K562 (cell line): Measurements from ENCODE around the gene LRMDA. TPM values are rescaled to one million over a fixed set of nuclear protein-coding genes. Genes with fewer than 3 reads are reported as not detected.

Source experiments
- ATAC-seq: fragments of 200-7000 bp; cut with Tn5 transposase; 3 replicates; pipeline ENCODE4 v1.9.1; 2020; ENCODE audit warnings: moderate library complexity
- BruUV-seq: library from RNA; stranded (reverse); fragments of 400-500 nt; replicated peaks from 2 replicates; lab custom pipeline; 2021; lab: Mats Ljungman, UMichigan
- CTCF ChIA-PET: fragments of 300-600 bp; formaldehyde crosslinking; extraction: SDS; loops from one replicate; lab custom pipeline; 2021; ENCODE audit warnings: low intra/inter-chr PET ratio; lab: Yijun Ruan, JAX
- POLR2A ChIA-PET: fragments of 300-600, 350-650 bp; sonication (Branson Sonifier 250); formaldehyde crosslinking; extraction: SDS; loops from one replicate; lab custom pipeline; 2021; ENCODE audit warnings: antibody characterized with exemption, inconsistent platforms; lab: Yijun Ruan, JAX
- DNase-seq, 4 experiments: peaks; one replicate each; pipeline versions ENCODE4 v3.0.0 to v3.0.0-alpha.2; 2011 to 2018; ENCODE audit warnings: low spot score in 3 of 4, mixed read lengths in 3 of 4; ENCODE audit errors: extremely low read depth in 1 of 4
- FAIRE-seq: peaks from 2 replicates; lab custom pipeline; 2011; peaks lifted over from hg19 to GRCh38; lab: Jason Lieb, UNC
- H2AFZ ChIP-seq: 2 replicates; pipeline ENCODE4 v1.6.0; 2011; ENCODE audit warnings: low read depth, low read length, control low read depth, inconsistent platforms
- H3K27ac ChIP-seq: fragments of 200-600 bp; 3 replicates; pipeline ENCODE4 v1.8.0; 2011; ENCODE audit warnings: low read depth, mild to moderate bottlenecking, control low read depth, inconsistent platforms, low read length, moderate library complexity, mixed read lengths; ENCODE audit errors: extremely low read depth
- H3K27me3 ChIP-seq, 2 experiments: fragments of 300-600 bp in 1 of 2; 2 replicates in 1 of 2; 3 replicates in 1 of 2; pipeline versions ENCODE4 v1.6.0 to v1.8.0; 2011; ENCODE audit warnings: inconsistent platforms in 2 of 2, low read length in 2 of 2, mild to moderate bottlenecking in 1 of 2, mixed read lengths in 1 of 2, moderate library complexity in 1 of 2; ENCODE audit not compliant: control insufficient read depth in 2 of 2, insufficient read depth in 2 of 2
- H3K36me3 ChIP-seq: fragments of 300-600 bp; 3 replicates; pipeline ENCODE4 v1.8.0; 2011; ENCODE audit warnings: mild to moderate bottlenecking, low read length, inconsistent platforms; ENCODE audit not compliant: control insufficient read depth, insufficient read depth
- H3K4me1 ChIP-seq, 2 experiments: fragments of 200-600 bp in 1 of 2; replicated peaks in 1 of 2; 2 replicates in 1 of 2; 3 replicates in 1 of 2; pipeline versions ENCODE4 v1.5.1 to v1.8.0; 2011; ENCODE audit warnings: inconsistent platforms in 2 of 2, low read length in 2 of 2, mild to moderate bottlenecking in 1 of 2, mixed read lengths in 1 of 2, moderate library complexity in 1 of 2; ENCODE audit not compliant: control insufficient read depth in 2 of 2, insufficient read depth in 2 of 2
- H3K4me2 ChIP-seq: 2 replicates; pipeline ENCODE4 v1.6.1; 2011; ENCODE audit warnings: low read length, control low read depth, inconsistent platforms, mixed read lengths; ENCODE audit not compliant: insufficient read depth
- H3K4me3 ChIP-seq: fragments of 200-600 bp; sonication (generic), shearing (Covaris generic); 2 replicates; pipeline ENCODE4 v1.5.1; 2016; ENCODE audit warnings: control low read depth, inconsistent platforms
- H3K79me2 ChIP-seq: fragments of 200-600 bp; 3 replicates; pipeline ENCODE4 v1.8.0; 2011; ENCODE audit warnings: low read length, inconsistent platforms; ENCODE audit not compliant: control insufficient read depth, insufficient read depth
- H3K9ac ChIP-seq, 2 experiments: 2 replicates each; pipeline versions ENCODE4 v1.6.0 to v1.6.1; 2011; ENCODE audit warnings: low read depth in 2 of 2, low read length in 2 of 2, control low read depth in 1 of 2, inconsistent platforms in 1 of 2, mild to moderate bottlenecking in 1 of 2, mixed read lengths in 1 of 2; ENCODE audit not compliant: insufficient read depth in 1 of 2
- H3K9me1 ChIP-seq: one replicate; pipeline ENCODE4 v1.6.0; 2011; ENCODE audit warnings: inconsistent platforms, mild to moderate bottlenecking, low read length, moderate library complexity; ENCODE audit not compliant: control insufficient read depth, insufficient read depth
- H3K9me3 ChIP-seq: replicated peaks from 2 replicates; pipeline ENCODE4 v1.5.1; 2011; ENCODE audit warnings: low read depth, low read length, inconsistent platforms; ENCODE audit not compliant: control insufficient read depth, insufficient read depth
- H4K20me1 ChIP-seq: replicated peaks from 2 replicates; pipeline ENCODE4 v1.6.1; 2011; ENCODE audit warnings: low read length, inconsistent platforms, mixed read lengths; ENCODE audit not compliant: control insufficient read depth, insufficient read depth
- BCLAF1 ChIP-seq, 2 experiments: fragments of 450-650 bp in 1 of 2; IDR thresholded peaks; 2 replicates each; pipeline ENCODE4 v1.6.1; 2011 to 2017; ENCODE audit warnings: low read depth in 2 of 2, antibody characterized with exemption in 1 of 2, borderline replicate concordance in 1 of 2, low read length in 1 of 2, mild to moderate bottlenecking in 1 of 2, mixed read lengths in 1 of 2; ENCODE audit not compliant: control insufficient read depth in 1 of 2
- BRF1 ChIP-seq: IDR thresholded peaks from 3 replicates; pipeline ENCODE4 v1.6.1; 2011; ENCODE audit warnings: borderline replicate concordance, mild to moderate bottlenecking; ENCODE audit not compliant: insufficient read length; ENCODE audit errors: extremely low read depth
- GTF2B ChIP-seq: IDR thresholded peaks from 2 replicates; pipeline ENCODE4 v1.6.1; 2011; ENCODE audit not compliant: insufficient read length; ENCODE audit errors: extremely low read depth
- MBD1 ChIP-seq: fragments of 250-450 bp; sonication (Bioruptor Pico); IDR thresholded peaks from 2 replicates; pipeline ENCODE4 v1.8.0; 2022; ENCODE audit warnings: inconsistent platforms
- MIER1 ChIP-seq: fragments of 450-650 bp; IDR thresholded peaks from 2 replicates; pipeline ENCODE4 v1.6.1; 2016; ENCODE audit warnings: antibody characterized with exemption, mild to moderate bottlenecking, low read depth
- MYNN ChIP-seq, 2 experiments: sonication (generic); formaldehyde crosslinking in 1 of 2; IDR thresholded peaks; 2 replicates each; pipeline versions ENCODE4 v1.5.0 to v1.6.1; 2016 to 2020; ENCODE audit warnings: antibody characterized with exemption in 1 of 2, missing genetic modification reagents in 1 of 2
- SRSF1 ChIP-seq: fragments of 200-400 bp; formaldehyde crosslinking; IDR thresholded peaks from 2 replicates; pipeline ENCODE4 v1.6.1; 2017; ENCODE audit warnings: mild to moderate bottlenecking, low read depth, low read length, moderate library complexity
- STAT5A ChIP-seq: IDR thresholded peaks from 2 replicates; pipeline ENCODE4 v1.6.1; 2012; ENCODE audit warnings: low read length, inconsistent platforms, borderline replicate concordance
- WGBS: fragments of 100-300 bp; shearing (Covaris generic); methylation state at CpG from one replicate; pipeline ENCODE4 v1.1.6; 2016; ENCODE audit warnings: low coverage, mixed read lengths; ENCODE audit not compliant: insufficient coverage; ENCODE audit errors: missing lambda C conversion rate; 5-methylcytosine and 5-hydroxymethylcytosine counted together
- in situ Hi-C: fragments of 300-500 bp; cut with MboI; formaldehyde crosslinking; loops from 4 replicates; pipeline ENCODE4 v1.15.0; 2018; ENCODE audit warnings: inconsistent platforms, mixed read lengths
- intact Hi-C: fragments of 100-400 bp; cut with micrococcal nuclease; formaldehyde crosslinking; loops from 2 replicates; pipeline ENCODE4 v1.14.2; 2022
- polyA plus RNA-seq, 8 experiments: library from polyadenylated mRNA; depleted of rRNA in 4 of 8; stranded (reverse) in 5 of 8; unstranded in 3 of 8; fragments of >200 nt; fragmentation: Nextera tagmentation in 2 of 8; fragmentation: Illumina TruSeq in 1 of 8; extraction: Ambion mirVana in 2 of 8; extraction: Trizol in 1 of 8; gene quantifications; 2 replicates each; pipeline versions ENCODE4 v1.2.1 to v1.2.3, GENCODE V29; 2011 to 2014; ENCODE audit warnings: inconsistent platforms in 1 of 8, missing spikeins in 1 of 8
- total RNA-seq, 7 experiments: library from RNA; depleted of rRNA in 6 of 7; stranded (reverse); fragments of >200 nt in 6 of 7; fragmentation: Illumina TruSeq in 2 of 7; extraction: Trizol in 2 of 7; gene quantifications; 2 replicates each; pipeline versions ENCODE4 v1.2.1 to v1.2.3, GENCODE V29; 2011 to 2021; ENCODE audit warnings: low replicate concordance in 1 of 7

Gene LRMDA
- total and polyA plus RNA-seq, 9 of the 15 experiments (the other 6 are each of a cell fraction or from before 2014, with no cell fraction given), result 0.25 TPM; not detected in 8

GRCh38 chr10:75827587-75828021 lies 396.2 kb downstream of the LRMDA start:
- no peak for ATAC-seq
- Histone ChIP-seq H4K20me1 (no peaks in the 10 kb centered on the region), H2AFZ (no peak overlapping the region), H3K27ac (no peak overlapping the region), H3K79me2 (no peaks in the 10 kb centered on the region), H3K4me3 (no peak overlapping the region), H3K27me3 (no peaks in the 10 kb centered on the region), H3K4me2 (no peak overlapping the region), H3K4me1 (no peaks in the 10 kb centered on the region), H3K9me3 (no peaks in the 10 kb centered on the region), H3K9me1 (no peaks in the 10 kb centered on the region), H3K9ac (no peak overlapping the region), H3K36me3 (no peaks in the 10 kb centered on the region)
- in situ Hi-C loops, result no loop called here
- ChIA-PET CTCF (no interaction called here), POLR2A (no interaction called here)
- FAIRE-seq, result no peak
- no TSS peak for BruUV-seq
- intact Hi-C loops, result no loop called here
- DNase-seq, result no peak
- no peak for TF ChIP-seq GTF2B
- TF ChIP-seq MBD1 (CRISPR knock-in tag), result no peak
- no peak for TF ChIP-seq SRSF1
- TF ChIP-seq MYNN (IDR thresholded peaks at IDR 0.05), result no peak
- TF ChIP-seq MYNN (CRISPR knock-in tag; IDR thresholded peaks at IDR 0.05), result no peak
- TF ChIP-seq STAT5A, result no peak
- no peak for TF ChIP-seq BRF1
- TF ChIP-seq BCLAF1 (IDR thresholded peaks at IDR 0.05; ENCODE audit: borderline replicate concordance in 1 of 2, control insufficient read depth in 1 of 2, low read depth in 2 of 2, low read length in 1 of 2), result no peak
- TF ChIP-seq MIER1, result no peak
- WGBS, result 3% methylated on average over 5 of the region's 5 CpGs
